NCI-H2196 treated with DMSO at 0.1 percent for 48 hours (cell line): ENCODE results near the gene SOBP.
"Not testable (repeated sequence)": the region's sequence is repeated elsewhere in the genome, so short reads cannot be mapped to it uniquely, and the experiment has no call there.

ENCODE experiments used
- DNase-seq: peaks from one replicate; lab custom pipeline; 2025; ENCODE audit not compliant: unreplicated experiment; lab: John Stamatoyannopoulos, UW

The SOBP gene

DNA sequence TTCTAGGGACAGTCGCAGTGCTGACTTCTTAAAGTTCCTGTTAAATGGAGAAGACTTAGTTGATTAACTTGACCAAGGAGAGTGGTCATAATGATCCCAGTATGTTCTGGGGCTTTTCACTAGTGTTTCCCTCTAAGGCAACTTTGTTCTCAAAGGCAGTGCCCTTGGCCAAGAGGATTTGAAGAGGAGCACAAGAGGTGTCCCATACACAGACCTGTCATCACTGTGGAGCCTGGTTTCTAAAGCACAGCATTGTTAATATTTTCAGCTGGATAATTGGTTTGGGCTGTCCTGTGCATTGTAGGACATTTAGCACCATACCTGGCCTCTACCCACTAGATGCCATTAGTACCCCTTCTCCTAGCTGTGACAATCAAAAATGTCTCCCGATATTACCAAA, 30.8 kb downstream of the SOBP start:
- not testable (repeated sequence) for DNase-seq

DNA sequence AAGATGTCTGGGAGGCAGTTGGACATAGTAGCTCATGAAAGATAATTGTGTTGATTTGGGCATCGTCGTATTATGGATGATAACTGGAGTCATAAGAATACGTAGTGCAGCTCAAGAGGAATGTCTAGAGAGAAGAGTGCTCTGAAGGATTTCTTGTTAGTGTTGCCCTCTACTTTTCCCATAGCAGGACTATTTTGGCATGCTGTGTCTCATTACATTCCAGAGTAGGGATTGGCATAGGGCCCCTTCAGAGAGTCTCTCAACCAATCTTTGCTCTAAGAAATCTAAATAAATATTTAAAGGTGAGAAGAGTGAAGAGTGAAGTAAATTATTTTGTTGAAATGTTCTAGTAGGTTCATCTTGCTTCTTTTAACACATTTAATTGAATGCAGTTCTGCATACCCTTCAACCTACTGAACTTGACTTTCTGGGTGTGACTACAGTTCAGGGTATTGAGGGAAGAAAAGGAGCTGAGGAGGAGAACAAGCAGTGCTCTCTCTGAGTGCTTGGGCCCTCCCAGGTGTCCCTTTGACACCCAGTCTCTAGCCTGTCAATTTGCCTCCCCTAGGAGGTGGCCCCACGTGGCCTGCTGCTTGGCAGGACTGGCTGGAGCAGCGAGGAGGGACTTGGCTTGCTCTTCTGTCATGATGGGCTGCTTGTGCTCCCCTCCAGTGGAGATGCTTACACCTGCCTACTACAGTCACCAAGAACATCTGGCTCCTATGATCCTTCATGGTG, 33.3 kb downstream of the SOBP start:
- DNase-seq: no peak

DNA sequence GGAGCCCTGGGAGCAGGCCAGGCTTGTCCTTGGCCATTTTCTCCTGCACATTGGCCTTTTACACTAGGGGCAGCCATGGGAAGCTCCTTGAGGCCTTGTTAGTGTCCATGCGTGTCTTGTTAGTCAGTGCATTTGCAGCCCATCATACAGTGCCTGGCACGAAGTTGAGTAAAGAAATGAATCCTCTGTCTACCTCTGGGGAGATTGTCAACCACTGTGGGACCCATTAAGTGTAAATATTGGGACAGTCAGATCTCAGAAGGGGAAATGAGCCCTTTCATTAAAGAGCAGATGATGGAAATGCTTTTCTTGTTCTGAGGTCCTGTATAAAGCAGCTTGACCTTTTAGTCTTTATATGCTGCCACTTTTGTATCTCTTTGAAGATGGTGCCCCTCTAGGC, 33.9 kb downstream of the SOBP start:
- no peak for DNase-seq

DNA sequence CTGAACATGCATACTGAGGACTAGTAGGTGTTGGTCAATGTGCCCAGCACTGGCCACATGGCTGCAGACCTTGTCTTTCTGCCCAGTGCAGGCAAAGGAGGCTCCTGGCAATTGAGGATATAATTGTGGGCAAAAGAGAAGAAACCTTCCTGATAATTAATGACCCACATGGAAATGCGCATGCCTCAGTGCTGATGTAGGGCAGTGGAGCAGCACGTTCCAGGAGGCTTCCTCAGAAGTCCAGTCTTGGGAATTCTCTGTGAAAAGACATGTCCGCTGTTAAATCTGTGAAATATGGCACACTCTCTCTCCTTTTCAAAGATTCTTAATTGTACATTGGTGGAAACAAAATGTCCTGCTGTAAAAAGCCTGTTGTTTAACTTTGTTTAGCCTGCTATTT, 34.7 kb downstream of the SOBP start:
- DNase-seq: no peak

DNA sequence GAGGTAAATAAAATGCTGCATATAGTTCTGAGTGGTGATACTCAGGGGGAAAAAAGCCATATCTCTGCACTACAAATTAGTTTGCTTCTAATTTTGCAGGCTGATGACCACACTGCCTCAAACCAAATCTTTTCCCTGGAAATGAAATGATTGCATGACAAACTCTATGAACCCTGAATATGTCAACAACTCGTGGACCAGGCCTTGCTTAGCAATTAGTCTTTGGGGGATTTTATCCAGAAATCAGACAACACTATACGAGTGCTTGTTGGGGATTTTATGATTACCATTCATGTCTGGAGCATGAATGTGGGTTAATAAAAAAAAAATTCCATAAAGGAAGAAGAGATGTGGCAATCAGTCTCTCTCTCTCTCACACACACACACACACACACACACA, 42.0 kb downstream of the SOBP start:
- DNase-seq: no peak

DNA sequence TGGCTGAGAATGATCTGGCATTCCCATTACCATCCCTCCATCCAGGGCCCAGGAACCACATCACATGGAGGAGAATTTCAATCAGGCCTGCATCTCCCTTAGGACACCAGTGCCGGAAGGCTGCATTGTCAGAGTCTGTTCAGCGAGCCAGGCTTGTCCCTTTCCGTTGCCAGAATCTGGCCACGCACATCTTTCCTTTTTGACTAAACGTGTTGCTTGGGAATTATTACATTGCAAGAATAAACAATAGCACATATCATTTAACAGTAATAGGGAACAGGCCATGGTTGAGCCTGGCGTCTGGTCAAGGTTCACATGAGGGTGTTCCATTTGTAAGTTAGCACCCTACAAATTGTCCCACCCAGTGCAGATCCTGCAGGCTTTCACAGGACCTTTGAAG, 42.8 kb downstream of the SOBP start:
- DNase-seq: no peak

DNA sequence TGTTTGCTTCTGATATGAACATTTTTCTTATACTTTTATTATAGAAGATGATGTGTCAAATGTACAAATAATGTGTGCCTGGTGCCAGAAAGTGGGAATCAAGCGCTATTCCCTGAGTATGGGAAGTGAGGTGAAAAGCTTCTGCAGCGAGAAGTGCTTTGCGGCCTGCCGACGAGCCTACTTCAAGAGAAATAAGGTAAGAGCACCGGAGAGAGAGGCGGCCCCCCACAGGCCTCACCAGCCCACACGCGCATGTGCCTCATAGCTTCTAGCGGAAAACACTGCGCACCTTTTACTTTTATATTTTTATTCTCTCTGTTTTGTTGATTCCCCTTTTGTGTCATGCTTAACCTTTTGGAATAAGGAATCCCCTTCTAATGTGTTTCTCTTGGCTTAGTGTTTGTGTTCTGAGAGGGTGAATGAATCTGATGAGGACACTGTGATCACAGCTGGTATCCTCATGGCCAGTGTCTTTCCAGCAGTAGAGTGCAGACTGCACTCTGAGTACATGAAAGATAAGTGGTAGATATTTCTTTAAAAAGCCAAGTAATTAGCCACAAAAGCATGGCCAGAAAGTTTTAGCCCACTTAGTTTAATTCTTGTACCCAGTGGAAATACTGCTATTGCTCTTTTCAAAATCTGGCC, 43.6 kb downstream of the SOBP start:
- no peak for DNase-seq

DNA sequence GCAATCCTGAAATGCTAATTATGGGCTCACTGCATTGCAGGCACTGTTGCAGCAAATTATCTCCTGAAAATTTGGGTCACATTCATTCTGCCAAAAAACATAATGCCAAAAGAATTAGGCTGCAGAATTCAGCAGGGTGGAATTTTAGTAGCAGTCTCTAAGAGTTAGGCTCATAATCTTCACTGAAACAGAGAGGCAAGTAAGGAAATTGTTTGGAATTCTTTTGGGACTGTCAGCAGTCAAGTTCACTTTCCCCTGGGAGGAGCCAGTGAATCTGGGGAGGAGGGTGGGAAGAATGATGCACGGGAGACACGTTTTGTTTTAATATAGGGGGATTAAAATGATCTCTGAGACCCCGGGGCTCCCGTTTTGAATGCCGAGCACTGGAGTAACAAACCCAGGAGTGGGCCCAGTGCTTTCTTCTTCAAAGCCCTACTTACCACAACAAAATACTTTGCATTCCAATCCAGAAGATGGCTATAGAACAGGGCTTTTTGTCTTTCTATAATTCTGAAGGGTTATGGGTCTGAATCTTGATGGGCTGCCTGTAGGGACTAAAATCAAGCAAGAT, 44.7 kb downstream of the SOBP start:
- no peak for DNase-seq

DNA sequence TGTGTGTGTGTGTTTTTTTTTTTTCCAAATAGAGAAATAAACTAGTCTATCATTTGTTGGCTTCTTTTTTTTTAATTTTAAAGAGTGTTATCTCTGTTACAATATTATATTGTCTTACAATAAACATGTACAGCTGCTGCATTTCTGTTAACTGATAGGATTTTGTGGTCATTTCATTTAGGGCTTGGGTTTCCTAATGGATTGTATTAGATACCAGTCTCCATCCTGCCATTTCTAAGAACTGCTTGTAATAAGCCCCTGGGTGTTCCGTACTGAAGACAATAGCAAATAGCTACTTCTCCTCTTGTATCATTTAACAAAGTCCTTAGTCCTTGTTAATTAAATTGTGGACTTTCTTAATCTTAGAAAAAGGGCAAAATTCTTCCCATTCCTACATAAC, 45.7 kb downstream of the SOBP start:
- no peak for DNase-seq

DNA sequence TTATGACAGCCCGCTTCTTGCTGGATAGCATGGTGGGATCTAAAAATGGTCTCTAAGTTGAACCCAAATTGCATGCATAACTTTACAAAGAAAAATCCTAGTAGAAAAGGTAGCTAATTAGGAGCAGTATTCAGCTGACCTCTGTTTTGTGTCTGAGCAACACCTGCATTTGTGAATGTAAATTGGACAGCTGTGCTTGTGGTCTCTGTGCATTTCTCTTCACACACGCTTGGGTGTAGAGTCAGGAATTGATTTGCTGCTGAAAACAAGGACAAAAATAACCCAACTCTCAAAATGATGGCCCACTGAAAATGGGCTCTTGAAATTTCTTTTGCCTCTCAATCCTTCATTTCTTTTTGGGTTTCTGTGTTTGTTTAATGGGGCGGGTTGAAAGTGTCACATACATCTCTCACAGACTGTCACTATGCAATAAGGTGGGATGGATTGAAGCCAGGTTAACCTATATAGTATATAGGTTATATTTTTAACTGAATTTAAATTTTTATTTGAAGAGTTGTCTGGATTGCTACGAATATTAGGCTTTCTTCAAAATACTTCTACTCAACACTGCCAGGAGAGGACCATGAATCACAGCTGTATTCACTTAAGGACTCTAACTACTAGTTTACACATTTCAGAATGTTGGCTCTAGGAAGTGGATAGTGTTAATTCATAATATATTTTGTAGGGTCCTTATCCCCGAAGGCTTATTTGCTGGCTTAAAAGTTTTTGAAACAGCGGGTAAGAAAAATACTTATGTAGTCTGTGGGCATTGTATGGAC, 46.5 kb downstream of the SOBP start:
- no peak for DNase-seq

DNA sequence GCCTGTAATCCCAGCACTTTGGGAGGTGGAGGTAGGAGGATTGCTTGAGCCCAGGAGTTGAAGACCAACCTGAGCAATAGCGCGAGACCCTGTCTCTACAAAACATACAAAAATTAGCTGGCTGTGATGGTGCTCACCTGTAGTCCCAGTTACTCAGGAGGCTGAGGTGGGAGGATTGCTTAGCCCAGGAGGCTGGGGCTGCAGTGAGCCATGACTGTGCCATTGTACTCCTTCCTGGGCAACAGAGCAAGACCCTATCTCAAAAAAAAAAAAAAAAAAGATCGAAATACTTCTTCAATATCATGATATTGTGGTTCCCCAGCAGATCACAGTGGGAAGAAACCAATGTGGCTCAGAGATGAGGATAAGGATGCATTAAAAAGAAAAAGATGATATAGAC, 47.6 kb downstream of the SOBP start:
- DNase-seq: no peak

DNA sequence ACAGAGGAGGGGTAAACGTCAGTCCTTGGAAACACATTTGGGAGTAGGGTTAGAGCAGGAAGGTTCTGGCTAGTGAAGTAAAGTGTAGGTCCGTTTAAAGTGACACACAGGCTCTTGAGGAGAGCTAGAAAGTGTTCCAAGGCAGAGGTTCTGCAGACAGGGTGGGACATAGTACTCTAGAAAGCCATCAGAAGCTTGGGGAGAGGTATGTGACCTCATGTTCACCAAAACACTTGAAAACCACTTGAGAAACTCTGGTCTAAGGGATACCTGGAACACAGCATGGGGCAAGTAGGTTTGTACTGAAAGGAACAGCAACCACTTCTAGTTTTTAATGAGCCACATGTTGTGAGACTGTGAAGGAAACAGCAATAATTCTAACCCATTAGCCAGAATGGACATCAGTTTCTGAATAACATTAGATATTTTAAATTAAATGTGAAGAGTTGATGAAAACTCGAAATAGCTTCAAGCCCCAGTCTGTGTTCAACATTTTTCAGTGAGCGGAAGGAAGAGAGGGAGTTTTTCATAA, 49.0 kb downstream of the SOBP start:
- DNase-seq: no peak

DNA sequence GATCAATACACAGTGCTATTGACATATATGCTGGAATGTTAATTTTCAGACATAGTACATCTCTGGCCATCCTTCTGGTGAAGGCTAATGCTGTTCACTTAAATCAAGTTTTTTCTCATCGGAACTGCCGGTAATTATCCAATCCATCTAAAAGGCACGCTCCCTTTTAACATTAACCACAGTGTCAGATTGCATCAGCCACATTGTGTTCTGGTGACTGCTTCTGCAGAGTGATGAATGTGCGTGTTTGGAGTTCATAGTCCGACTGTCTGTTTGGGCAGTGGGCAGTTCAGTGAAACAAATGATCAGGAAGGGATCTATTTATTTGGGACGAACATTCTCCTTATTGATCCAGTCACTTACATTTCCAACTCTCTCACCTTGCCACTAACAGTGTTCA, 49.5 kb downstream of the SOBP start:
- DNase-seq: no peak

DNA sequence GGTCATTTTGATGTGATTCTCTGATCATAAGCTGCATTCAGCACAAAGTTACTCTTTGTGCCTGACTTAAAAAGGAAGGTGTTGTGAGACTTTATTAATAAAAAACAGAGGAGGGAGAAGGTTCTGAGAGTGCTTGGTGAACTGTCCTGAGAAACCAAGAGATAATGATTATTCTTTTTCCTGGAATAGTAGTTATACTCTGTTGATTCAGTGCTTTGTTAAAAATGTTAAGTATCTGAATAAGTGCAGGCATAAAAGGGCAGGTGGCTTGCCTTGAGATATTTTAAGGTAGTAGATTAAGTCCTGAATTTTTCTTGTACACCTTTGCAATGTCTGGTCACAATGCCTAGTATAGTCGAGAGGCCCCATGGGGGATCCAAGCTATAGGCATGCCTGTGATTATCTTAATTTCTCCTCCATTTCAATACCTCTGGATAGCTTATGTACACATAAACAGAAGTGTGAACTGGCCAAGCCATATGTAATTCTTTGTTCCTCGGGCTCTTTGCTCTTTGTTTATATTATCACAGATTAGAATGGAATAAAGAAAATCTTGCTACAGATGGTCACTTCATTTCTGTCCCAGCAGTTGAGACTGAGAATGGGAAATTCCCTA, 50.0 kb downstream of the SOBP start:
- DNase-seq: no peak

DNA sequence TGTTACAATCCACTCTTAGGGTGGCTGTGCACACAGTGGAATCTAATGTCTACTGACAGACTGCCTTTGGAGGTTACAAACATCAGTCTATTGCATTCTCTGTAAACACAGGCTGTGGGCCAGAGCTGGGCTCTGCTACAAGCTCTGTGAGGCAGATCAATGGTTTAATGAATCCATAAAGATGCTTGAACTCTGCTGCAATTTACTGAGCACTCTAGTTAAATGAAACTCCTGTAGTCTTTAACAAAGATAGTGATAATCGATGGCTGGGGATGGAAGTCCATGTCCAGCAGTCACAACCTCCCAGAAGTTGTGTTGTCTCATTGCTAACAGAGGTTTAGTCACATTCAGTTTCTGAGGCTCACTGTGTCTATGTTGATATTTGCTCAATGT, 50.5 kb downstream of the SOBP start:
- no peak for DNase-seq

DNA sequence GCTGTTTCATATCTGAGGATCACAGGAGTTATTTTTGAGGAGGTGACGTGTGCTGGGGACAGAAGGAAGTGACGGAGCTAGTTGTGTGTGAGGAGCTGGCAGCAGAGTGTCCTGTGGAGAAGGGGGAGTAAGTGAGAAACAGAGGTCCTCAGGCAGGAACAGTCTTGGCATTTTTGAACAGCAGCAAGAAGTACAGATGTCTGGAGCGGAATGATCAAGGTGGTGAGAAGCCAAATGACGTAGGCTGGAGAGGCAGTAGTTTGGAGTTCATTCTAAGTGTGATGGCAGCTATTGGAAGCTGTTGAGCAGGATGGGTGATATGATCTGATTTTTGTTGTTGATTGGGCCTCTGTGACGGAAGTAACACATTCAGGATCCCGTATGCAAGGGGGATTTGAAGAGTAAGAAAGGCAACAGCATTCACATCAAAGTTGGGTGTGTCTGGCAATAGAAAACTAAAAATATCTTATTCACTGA, 52.3 kb downstream of the SOBP start:
- DNase-seq: no peak

DNA sequence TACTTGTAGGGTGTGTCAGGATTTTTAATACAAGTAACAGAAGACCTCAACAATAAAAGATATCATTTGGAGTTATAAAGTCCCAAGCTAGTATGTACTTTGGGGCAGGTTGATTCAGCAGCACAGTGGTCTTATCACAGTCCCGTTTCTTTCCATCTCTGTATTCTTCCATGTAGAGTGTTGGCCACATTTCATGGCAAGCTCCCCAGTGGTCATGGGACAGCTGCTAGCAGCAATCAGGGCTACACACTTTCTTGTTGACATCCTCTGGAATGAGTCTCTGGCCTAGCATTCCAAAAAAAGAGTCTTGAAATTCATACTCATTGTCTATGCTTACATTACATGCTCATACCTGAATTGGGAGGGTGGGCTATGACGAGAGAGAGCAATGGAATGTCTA, 53.2 kb downstream of the SOBP start:
- no peak for DNase-seq

DNA sequence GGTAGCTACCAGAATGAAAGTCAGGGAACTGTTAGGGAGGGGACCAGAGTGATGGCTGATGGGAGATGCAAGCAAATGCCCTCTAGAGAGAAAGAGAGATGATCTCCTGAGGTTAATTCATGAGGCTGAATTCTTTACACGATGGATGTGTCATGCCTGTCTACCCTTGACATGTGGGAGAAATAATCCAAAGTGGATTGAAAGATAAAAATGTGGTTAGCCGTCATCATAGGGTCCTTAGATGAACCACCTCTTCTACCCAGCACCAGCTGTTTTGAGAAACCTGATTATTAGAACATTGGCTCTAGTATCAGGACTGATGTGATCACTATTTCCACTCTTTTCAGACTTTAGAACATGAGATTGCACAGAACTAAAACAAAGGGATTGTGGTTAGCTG, 53.6 kb downstream of the SOBP start:
- DNase-seq: no peak

DNA sequence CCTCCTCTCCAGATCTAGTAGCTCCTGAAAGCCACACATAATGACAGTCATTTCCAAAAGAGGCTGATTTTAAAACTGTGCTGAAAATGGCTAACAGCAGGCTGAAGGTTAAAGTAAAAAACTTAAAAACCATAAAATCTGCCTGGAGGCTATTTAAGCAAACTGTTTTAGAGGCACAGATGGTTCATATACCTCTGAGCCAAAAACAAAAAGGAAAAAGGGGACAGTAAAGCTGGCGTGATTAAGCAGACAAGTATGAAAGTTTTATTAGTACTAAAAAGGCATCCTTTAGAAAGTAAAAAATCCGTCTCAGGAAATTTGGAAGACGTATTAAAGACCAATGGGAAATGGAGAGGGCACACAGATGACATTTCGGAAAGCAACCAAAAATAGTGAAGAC, 55.8 kb downstream of the SOBP start:
- no peak for DNase-seq

DNA sequence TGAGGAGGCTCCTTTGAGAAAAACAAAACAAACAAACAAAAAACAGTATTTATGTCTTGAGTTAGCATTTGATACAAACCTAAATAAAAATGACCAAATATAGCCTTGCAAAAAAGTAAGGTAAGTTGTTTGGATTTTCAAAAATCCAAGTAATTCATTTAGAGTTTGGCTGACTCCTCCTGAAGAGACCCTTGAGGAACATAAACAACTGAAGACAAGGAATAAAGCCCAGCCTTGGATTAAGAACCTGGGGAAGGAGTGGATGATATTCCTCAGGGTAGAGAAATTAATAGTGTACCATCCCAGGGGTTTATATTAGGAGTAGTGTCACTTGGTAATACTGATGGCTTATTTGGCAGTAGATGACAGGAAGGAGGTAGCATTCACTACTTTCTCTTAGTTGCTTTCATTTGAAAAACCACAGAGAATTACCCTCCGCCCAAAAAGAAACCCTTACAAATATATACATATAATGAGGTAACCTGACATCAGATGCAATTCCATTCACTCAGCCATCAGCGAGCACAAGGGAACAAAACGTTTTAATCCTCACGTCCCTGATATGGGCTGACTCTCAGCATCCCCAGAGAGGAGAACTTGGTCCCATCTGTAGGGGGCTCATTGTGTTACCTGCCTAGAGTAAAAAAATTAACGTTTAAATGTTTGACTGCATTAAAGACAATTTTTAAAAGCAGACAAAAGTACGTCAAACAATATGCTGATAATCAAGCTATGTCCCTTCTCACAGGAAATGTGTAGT, 57.0 kb downstream of the SOBP start:
- DNase-seq: no peak
